HEK293 (cell line): ENCODE measurements around the gene GAS5.
A peak's percentile ranks its signal among the peaks of the same experiment; 100 is the strongest.
"Not testable (repeated sequence)": the region's sequence is repeated elsewhere in the genome, so short reads cannot be mapped to it uniquely, and the experiment has no call there.

ENCODE experiments used
- CTCF ChIA-PET: fragments of 350-600 bp; formaldehyde crosslinking; extraction: SDS; loops from one replicate; lab custom pipeline; 2021; ENCODE audit warnings: antibody characterized with exemption; lab: Yijun Ruan, JAX
- POLR2A ChIA-PET: fragments of 300-600 bp; formaldehyde crosslinking; extraction: SDS; loops from one replicate; lab custom pipeline; 2020; ENCODE audit warnings: antibody characterized with exemption, inconsistent platforms; lab: Yijun Ruan, JAX
- H3K27ac ChIP-seq: fragments of 200-500 bp; sonication (Bioruptor generic); 2 replicates; pipeline ENCODE4 v1.5.1; 2014; ENCODE audit warnings: low read depth, low read length, control low read depth, inconsistent platforms; ENCODE audit errors: extremely low read depth
- H3K36me3 ChIP-seq, 2 experiments: fragments of 200-500 bp in 1 of 2; sonication (Bioruptor generic) in 1 of 2; 1 replicate in 1 of 2; 2 replicates in 1 of 2; pipeline ENCODE4 v1.5.1; 2014 to 2017; ENCODE audit warnings: inconsistent platforms in 2 of 2, low read length in 2 of 2; ENCODE audit not compliant: control insufficient read depth in 2 of 2, insufficient read depth in 1 of 2
- H3K4me1 ChIP-seq: fragments of 200-500 bp; sonication (Bioruptor generic); 2 replicates; pipeline ENCODE4 v1.5.1; 2014; ENCODE audit warnings: mild to moderate bottlenecking, low read length, inconsistent platforms; ENCODE audit not compliant: control insufficient read depth, insufficient read depth
- H3K4me3 ChIP-seq: 2 replicates; pipeline ENCODE4 v1.5.1; 2011; ENCODE audit warnings: low read depth, mild to moderate bottlenecking, control low read depth, low read length, moderate library complexity
- H3K9me3 ChIP-seq: fragments of 200-500 bp; sonication (Bioruptor generic); 2 replicates; pipeline ENCODE4 v1.5.1; 2014; ENCODE audit warnings: low read depth, low read length, inconsistent platforms; ENCODE audit not compliant: control insufficient read depth, insufficient read depth
- SCRT1 ChIP-seq: fragments of 450-650 bp; formaldehyde crosslinking; IDR thresholded peaks from 2 replicates; pipeline ENCODE4 v1.5.1; 2016; ENCODE audit warnings: missing biosample characterization, missing genetic modification characterization, borderline replicate concordance
- SCRT2 ChIP-seq: fragments of 450-650 bp; formaldehyde crosslinking; IDR thresholded peaks from 2 replicates; pipeline ENCODE4 v1.5.1; 2016; ENCODE audit warnings: missing biosample characterization, missing genetic modification characterization
- SETDB1 ChIP-seq: IDR thresholded peaks from one replicate; pipeline ENCODE4 v1.6.1; 2017; ENCODE audit warnings: mild to moderate bottlenecking, low read length, moderate library complexity, mixed read lengths; ENCODE audit not compliant: insufficient read length
- ZNF146 ChIP-seq: fragments of 450-650 bp; formaldehyde crosslinking; IDR thresholded peaks from 2 replicates; pipeline ENCODE4 v1.5.1; 2016; ENCODE audit warnings: missing biosample characterization, missing genetic modification characterization
- ZNF19 ChIP-seq: fragments of 450-650 bp; formaldehyde crosslinking; IDR thresholded peaks from 2 replicates; pipeline ENCODE4; 2016; ENCODE audit warnings: missing biosample characterization, missing genetic modification characterization, low read depth
- ZNF324 ChIP-seq: fragments of 450-650 bp; formaldehyde crosslinking; IDR thresholded peaks from 2 replicates; pipeline ENCODE4 v1.5.1; 2016; ENCODE audit warnings: missing biosample characterization, missing genetic modification characterization
- ZNF701 ChIP-seq: fragments of 450-650 bp; formaldehyde crosslinking; IDR thresholded peaks from 2 replicates; pipeline ENCODE4 v1.5.1; 2016; ENCODE audit warnings: missing biosample characterization, missing genetic modification characterization
- ZNF747 ChIP-seq: fragments of 450-650 bp; formaldehyde crosslinking; IDR thresholded peaks from 2 replicates; pipeline ENCODE4 v1.5.1; 2016; ENCODE audit warnings: missing biosample characterization, missing genetic modification characterization
- TF ChIP-seq, protein P1 (sequence below): fragments of 450-650 bp; formaldehyde crosslinking; IDR thresholded peaks from 2 replicates; pipeline ENCODE4 v1.5.1; 2016; ENCODE audit warnings: missing biosample characterization, missing genetic modification characterization
- TF ChIP-seq, protein P2 (sequence below): fragments of 450-650 bp; formaldehyde crosslinking; IDR thresholded peaks from 2 replicates; pipeline ENCODE4 v1.5.1; 2017; ENCODE audit warnings: missing biosample characterization, missing genetic modification characterization
- TF ChIP-seq, protein P3 (sequence below): fragments of 450-650 bp; formaldehyde crosslinking; conservative IDR thresholded peaks from 2 replicates; pipeline ENCODE4 v1.5.1; 2016; ENCODE audit warnings: low read depth, missing biosample characterization, missing genetic modification characterization
- TF ChIP-seq, protein P4 (sequence below): fragments of 450-650 bp; formaldehyde crosslinking; IDR thresholded peaks from 2 replicates; pipeline ENCODE4 v1.5.1; 2016; ENCODE audit warnings: missing biosample characterization, missing genetic modification characterization
- TF ChIP-seq, protein P5 (sequence below): fragments of 450-650 bp; formaldehyde crosslinking; IDR thresholded peaks from 2 replicates; pipeline ENCODE4 v1.5.1; 2016; ENCODE audit warnings: missing biosample characterization, missing genetic modification characterization

Gene GAS5

DNA sequence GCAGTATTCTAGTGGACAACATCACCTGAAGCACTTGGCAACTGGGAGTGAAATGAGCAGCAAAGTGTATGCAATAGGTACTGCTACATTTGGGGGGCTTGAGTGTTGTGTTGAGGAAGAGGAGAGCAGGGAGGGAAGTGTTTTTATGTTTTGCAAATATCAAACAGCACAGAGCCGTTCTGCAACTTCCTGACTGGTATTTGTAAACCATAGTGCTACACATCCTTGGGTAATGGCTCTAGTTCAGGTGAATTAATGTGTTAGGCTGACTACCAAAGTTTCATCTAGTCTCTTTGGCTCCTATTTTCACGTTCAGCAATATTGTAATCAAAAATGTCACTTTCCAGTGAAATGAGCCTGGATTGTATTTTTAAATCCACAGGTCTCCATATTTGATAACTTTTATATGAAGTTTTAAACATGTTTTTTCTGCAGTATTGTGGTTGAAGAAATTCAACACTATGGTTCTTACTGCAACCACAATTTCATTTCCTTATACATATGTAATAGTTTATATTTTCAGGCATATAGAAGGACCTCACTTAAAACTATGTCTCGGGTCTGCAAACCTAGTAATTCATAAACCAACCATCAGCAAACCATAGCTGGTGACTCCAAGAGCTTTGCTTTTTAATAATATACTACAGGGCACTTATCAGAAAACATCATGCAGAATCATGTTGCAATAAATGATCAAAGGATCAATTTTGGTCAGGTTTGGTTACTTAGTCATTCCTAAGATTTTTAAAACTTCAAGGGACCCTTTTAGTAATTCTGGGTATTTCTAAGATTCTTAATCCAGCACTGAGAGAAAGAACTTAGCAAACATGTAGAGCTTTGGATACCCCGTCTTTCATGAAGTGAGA, 19.2 kb upstream of the GAS5 start:
- peaks cover 0 to 28% of the 10 kb centered on the region in 2 experiments; a peak in 2 of 3 replicates for H3K36me3 ChIP-seq
- no peaks in the 10 kb centered on the region for H3K9me3 ChIP-seq
- ChIA-PET POLR2A (interaction anchor here (1.2 kb wide), 1 partner anchor 19 kb away, joined by 7 read pairs; the partner anchor contains the start of genes GAS5 and ZBTB37), CTCF (interaction anchor here (0.8 kb wide), 1 partner anchor 1242 kb away, joined by 3 read pairs; no protein-coding TSS in a partner anchor)
- H3K4me1 ChIP-seq = no peaks in the 10 kb centered on the region
- H3K4me3 ChIP-seq = no peak overlapping the region
- H3K27ac ChIP-seq = no peak overlapping the region
- TF ChIP-seq, protein P1, sequence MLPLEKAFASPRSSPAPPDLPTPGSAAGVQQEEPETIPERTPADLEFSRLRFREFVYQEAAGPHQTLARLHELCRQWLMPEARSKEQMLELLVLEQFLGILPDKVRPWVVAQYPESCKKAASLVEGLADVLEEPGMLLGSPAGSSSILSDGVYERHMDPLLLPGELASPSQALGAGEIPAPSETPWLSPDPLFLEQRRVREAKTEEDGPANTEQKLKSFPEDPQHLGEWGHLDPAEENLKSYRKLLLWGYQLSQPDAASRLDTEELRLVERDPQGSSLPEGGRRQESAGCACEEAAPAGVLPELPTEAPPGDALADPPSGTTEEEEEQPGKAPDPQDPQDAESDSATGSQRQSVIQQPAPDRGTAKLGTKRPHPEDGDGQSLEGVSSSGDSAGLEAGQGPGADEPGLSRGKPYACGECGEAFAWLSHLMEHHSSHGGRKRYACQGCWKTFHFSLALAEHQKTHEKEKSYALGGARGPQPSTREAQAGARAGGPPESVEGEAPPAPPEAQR (tag by site-specific recombination) = no peak
- TF ChIP-seq ZNF324 = no peak
- no peak for TF ChIP-seq ZNF19
- TF ChIP-seq ZNF701 (tag by site-specific recombination) = no peak
- no peak for TF ChIP-seq ZNF747 (tag by site-specific recombination)
- TF ChIP-seq, protein P2, sequence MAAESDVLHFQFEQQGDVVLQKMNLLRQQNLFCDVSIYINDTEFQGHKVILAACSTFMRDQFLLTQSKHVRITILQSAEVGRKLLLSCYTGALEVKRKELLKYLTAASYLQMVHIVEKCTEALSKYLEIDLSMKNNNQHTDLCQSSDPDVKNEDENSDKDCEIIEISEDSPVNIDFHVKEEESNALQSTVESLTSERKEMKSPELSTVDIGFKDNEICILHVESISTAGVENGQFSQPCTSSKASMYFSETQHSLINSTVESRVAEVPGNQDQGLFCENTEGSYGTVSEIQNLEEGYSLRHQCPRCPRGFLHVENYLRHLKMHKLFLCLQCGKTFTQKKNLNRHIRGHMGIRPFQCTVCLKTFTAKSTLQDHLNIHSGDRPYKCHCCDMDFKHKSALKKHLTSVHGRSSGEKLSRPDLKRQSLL (tag by site-specific recombination) = no peak

DNA sequence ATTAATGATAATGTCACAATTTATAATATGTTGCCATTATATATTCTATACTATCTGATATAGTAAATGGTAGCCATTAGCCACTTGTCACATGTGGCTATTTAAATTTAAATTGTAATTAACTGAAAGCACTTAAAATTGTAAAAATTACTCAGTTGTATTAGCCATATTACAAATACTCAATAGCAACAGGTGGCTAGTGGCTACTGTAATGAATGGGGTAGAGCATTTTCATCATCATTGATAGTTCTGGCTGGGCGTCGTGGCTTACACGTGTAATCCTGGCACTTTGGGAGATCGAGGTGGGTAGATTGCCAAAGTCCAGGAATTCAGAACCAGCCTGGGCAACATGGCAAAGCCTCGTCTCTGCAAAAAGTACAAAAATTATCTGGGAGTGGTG, 16.9 kb upstream of the GAS5 start:
- Histone ChIP-seq H3K27ac (no peak overlapping the region), H3K4me3 (no peak overlapping the region), H3K36me3 (peaks cover 0 to 28% of the 10 kb centered on the region in 2 experiments; a peak in 2 of 3 replicates), H3K4me1 (no peaks in the 10 kb centered on the region)
- POLR2A ChIA-PET = no interaction called here
- TF ChIP-seq SETDB1 (no peak), SCRT2 (tag by site-specific recombination) (peak; percentile 87), SCRT1 (peak; percentile 56; the same call in 1 of the 2 replicates)
- TF ChIP-seq, protein P3, sequence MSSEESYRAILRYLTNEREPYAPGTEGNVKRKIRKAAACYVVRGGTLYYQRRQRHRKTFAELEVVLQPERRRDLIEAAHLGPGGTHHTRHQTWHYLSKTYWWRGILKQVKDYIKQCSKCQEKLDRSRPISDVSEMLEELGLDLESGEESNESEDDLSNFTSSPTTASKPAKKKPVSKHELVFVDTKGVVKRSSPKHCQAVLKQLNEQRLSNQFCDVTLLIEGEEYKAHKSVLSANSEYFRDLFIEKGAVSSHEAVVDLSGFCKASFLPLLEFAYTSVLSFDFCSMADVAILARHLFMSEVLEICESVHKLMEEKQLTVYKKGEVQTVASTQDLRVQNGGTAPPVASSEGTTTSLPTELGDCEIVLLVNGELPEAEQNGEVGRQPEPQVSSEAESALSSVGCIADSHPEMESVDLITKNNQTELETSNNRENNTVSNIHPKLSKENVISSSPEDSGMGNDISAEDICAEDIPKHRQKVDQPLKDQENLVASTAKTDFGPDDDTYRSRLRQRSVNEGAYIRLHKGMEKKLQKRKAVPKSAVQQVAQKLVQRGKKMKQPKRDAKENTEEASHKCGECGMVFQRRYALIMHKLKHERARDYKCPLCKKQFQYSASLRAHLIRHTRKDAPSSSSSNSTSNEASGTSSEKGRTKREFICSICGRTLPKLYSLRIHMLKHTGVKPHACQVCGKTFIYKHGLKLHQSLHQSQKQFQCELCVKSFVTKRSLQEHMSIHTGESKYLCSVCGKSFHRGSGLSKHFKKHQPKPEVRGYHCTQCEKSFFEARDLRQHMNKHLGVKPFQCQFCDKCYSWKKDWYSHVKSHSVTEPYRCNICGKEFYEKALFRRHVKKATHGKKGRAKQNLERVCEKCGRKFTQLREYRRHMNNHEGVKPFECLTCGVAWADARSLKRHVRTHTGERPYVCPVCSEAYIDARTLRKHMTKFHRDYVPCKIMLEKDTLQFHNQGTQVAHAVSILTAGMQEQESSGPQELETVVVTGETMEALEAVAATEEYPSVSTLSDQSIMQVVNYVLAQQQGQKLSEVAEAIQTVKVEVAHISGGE (tag by site-specific recombination) = no peak
- TF ChIP-seq, all 188 proteins: peak for 2
- H3K9me3 ChIP-seq = no peaks in the 10 kb centered on the region
- CTCF ChIA-PET = no interaction called here

DNA sequence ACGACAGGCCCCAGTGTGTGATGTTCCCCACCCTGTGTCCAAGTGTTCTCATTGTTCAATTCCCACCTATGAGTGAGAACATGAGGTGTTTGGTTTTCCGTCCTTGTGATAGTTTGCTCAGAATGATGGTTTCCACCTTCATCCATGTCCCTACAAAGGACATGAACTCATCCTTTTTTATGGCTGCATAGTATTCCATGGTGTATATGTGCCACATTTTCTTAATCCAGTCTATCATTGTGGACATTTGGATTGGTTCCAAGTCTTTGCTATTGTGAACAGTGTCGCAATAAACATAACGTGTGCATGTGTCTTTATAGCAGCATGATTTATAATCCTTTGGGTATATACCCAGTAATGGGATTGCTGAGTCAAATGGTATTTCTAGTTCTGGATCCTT, 13.3 kb upstream of the GAS5 start:
- H3K4me3 ChIP-seq, CTCF ChIA-PET, POLR2A ChIA-PET, H3K9me3 ChIP-seq, H3K27ac ChIP-seq, H3K4me1 ChIP-seq: not testable (repeated sequence)
- H3K36me3 ChIP-seq = peaks cover 0 to 27% of the 10 kb centered on the region in 2 experiments; a peak in 2 of 3 replicates
- TF ChIP-seq, protein P4, sequence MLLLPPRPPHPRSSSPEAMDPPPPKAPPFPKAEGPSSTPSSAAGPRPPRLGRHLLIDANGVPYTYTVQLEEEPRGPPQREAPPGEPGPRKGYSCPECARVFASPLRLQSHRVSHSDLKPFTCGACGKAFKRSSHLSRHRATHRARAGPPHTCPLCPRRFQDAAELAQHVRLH = peak; percentile 70
- peak; percentile 97 for TF ChIP-seq ZNF146 (tag by site-specific recombination)
- TF ChIP-seq, protein P5, sequence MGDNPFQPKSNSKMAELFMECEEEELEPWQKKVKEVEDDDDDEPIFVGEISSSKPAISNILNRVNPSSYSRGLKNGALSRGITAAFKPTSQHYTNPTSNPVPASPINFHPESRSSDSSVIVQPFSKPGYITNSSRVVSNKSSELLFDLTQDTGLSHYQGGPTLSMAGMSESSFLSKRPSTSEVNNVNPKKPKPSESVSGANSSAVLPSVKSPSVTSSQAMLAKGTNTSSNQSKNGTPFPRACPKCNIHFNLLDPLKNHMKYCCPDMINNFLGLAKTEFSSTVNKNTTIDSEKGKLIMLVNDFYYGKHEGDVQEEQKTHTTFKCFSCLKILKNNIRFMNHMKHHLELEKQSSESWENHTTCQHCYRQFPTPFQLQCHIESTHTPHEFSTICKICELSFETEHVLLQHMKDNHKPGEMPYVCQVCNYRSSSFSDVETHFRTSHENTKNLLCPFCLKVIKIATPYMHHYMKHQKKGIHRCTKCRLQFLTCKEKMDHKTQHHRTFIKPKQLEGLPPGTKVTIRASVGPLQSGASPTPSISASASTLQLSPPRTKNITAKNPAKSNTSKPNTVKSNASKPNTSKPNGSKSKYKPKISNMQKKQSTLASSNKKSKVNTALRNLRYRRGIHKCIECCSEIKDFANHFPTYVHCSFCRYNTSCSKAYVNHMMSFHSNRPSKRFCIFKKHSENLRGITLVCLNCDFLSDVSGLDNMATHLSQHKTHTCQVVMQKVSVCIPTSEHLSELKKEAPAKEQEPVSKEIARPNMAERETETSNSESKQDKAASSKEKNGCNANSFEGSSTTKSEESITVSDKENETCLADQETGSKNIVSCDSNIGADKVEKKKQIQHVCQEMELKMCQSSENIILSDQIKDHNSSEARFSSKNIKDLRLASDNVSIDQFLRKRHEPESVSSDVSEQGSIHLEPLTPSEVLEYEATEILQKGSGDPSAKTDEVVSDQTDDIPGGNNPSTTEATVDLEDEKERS = 0 out of 2 replicates have a peak, but pooled peaks have one; percentile 57
